ENCODE measurements around the gene MAP2K1.
A peak's percentile ranks its signal among the peaks of the same experiment; 100 is the strongest.

MAP2K1 gene

DNA sequence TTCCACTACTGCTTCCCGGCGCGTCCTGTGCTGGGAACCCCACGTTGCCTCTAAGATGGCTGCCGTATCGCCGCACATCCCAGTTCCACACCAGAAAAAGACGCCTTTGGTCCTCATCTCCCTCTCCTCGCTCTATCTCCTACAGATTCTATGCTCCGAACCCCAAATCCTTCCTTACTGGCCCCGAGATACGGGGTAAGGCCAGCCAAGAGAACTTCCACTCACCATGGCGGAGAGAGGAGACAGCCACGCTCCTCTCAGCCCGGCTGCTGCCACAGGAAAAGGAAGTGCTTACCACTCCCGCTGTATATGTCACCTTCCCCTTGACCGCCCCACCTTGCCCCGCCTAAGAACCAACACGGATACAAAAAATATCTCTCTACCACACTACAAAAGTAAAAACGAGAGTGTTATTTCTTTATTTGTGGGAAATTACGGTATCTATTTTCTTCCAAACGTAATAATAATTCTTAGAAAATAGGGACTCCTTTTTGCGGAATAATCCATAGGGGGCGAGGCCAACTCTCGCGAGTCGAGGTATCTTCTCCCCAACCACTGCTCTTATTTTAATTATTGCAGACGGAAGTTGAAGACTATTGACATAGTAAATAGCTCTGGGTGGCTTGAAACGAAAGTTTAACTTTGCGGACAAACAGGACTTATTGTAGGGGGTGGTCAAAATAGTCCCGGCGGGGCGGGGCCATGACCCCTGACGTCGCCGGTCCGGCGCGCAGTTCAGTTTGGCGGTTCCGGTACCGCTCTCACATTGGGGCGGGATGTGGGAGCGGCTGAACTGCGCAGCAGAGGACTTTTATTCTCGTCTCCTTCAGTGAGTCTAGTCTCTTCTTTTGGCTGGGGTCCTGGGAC lies 118.1 kb downstream of the MAP2K1 start, which contains the start of the genes RPL4 and ZWILCH (continued):
- TF ChIP-seq AEBP2 (tag by site-specific recombination; IDR thresholded peaks at IDR 0.05; ENCODE audit: borderline replicate concordance): no peak
- peak; percentile 81; the same call in 1 of the 2 replicates for TF ChIP-seq ZNF76 (tag by site-specific recombination; IDR thresholded peaks at IDR 0.05; ENCODE audit: borderline replicate concordance, low read depth)
- TF ChIP-seq ZNF585B (tag by site-specific recombination; IDR thresholded peaks at IDR 0.05): no peak
- peak; percentile 23; the same call in 1 of the 2 replicates for TF ChIP-seq ZNF146 (tag by site-specific recombination; IDR thresholded peaks at IDR 0.05)
- TF ChIP-seq ZNF580 (tag by site-specific recombination; IDR thresholded peaks at IDR 0.05): peak; percentile 97
- TF ChIP-seq ZNF843 (tag by site-specific recombination; IDR thresholded peaks at IDR 0.05): peak; percentile 40; the same call in 1 of the 2 replicates
- TF ChIP-seq ZNF24 (tag by site-specific recombination; IDR thresholded peaks at IDR 0.05): no peak; the same call in none of the 2 replicates
- peak; percentile 89 for TF ChIP-seq BCL11B (tag by site-specific recombination; IDR thresholded peaks at IDR 0.05; ENCODE audit: low read depth)
- no peak for TF ChIP-seq ZNF658 (tag by site-specific recombination; IDR thresholded peaks at IDR 0.05)
- peak; percentile 78 for TF ChIP-seq ZNF341 (tag by site-specific recombination; IDR thresholded peaks at IDR 0.05; ENCODE audit: low read depth)
- TF ChIP-seq ZFP3 (tag by site-specific recombination; IDR thresholded peaks at IDR 0.05; ENCODE audit: low read depth): no peak
- peak; percentile 61; the same call in 1 of the 2 replicates for TF ChIP-seq MZF1 (tag by site-specific recombination; IDR thresholded peaks at IDR 0.05; ENCODE audit: borderline replicate concordance)
- peak; percentile 82 for TF ChIP-seq ZNF394 (tag by site-specific recombination; IDR thresholded peaks at IDR 0.05; ENCODE audit: borderline replicate concordance)
- peak; percentile 97 for TF ChIP-seq YY2 (tag by site-specific recombination; IDR thresholded peaks at IDR 0.05)
- 0 out of 2 replicates have a peak, but pooled peaks have one; percentile 45 for TF ChIP-seq INSM2 (tag by site-specific recombination; IDR thresholded peaks at IDR 0.05)
- TF ChIP-seq, protein P1, sequence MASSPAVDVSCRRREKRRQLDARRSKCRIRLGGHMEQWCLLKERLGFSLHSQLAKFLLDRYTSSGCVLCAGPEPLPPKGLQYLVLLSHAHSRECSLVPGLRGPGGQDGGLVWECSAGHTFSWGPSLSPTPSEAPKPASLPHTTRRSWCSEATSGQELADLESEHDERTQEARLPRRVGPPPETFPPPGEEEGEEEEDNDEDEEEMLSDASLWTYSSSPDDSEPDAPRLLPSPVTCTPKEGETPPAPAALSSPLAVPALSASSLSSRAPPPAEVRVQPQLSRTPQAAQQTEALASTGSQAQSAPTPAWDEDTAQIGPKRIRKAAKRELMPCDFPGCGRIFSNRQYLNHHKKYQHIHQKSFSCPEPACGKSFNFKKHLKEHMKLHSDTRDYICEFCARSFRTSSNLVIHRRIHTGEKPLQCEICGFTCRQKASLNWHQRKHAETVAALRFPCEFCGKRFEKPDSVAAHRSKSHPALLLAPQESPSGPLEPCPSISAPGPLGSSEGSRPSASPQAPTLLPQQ (tag by site-specific recombination; IDR thresholded peaks at IDR 0.05): peak; percentile 51; the same call in 1 of the 2 replicates
- TF ChIP-seq, protein P2, sequence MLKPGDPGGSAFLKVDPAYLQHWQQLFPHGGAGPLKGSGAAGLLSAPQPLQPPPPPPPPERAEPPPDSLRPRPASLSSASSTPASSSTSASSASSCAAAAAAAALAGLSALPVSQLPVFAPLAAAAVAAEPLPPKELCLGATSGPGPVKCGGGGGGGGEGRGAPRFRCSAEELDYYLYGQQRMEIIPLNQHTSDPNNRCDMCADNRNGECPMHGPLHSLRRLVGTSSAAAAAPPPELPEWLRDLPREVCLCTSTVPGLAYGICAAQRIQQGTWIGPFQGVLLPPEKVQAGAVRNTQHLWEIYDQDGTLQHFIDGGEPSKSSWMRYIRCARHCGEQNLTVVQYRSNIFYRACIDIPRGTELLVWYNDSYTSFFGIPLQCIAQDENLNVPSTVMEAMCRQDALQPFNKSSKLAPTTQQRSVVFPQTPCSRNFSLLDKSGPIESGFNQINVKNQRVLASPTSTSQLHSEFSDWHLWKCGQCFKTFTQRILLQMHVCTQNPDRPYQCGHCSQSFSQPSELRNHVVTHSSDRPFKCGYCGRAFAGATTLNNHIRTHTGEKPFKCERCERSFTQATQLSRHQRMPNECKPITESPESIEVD (tag by site-specific recombination; IDR thresholded peaks at IDR 0.05): 0 out of 2 replicates have a peak, but pooled peaks have one; percentile 37
- TF ChIP-seq ZFP69B (tag by site-specific recombination; IDR thresholded peaks at IDR 0.05): peak; percentile 48
- peak; percentile 90 for TF ChIP-seq ZNF629 (tag by site-specific recombination; IDR thresholded peaks at IDR 0.05)
- TF ChIP-seq ZSCAN30 (tag by site-specific recombination; IDR thresholded peaks at IDR 0.05): 0 out of 2 replicates have a peak, but pooled peaks have one; percentile 20
- TF ChIP-seq KLF10 (tag by site-specific recombination; IDR thresholded peaks at IDR 0.05): peak; percentile 86
- peak; percentile 83 for TF ChIP-seq ZEB2 (tag by site-specific recombination; IDR thresholded peaks at IDR 0.05)
- no peak for TF ChIP-seq ZNF433 (tag by site-specific recombination; IDR thresholded peaks at IDR 0.05; ENCODE audit: low read depth)
- TF ChIP-seq ZNF121 (tag by site-specific recombination; IDR thresholded peaks at IDR 0.05): peak; percentile 100
- TF ChIP-seq ZBTB1 (tag by site-specific recombination; IDR thresholded peaks at IDR 0.05): 0 out of 2 replicates have a peak, but pooled peaks have one; percentile 18
- TF ChIP-seq ZBTB10 (tag by site-specific recombination; IDR thresholded peaks at IDR 0.05): peak; percentile 69
- TF ChIP-seq RBAK (tag by site-specific recombination; IDR thresholded peaks at IDR 0.05): no peak
- TF ChIP-seq KLF16 (tag by site-specific recombination; IDR thresholded peaks at IDR 0.05): peak; percentile 99
